Adrenal gland (tissue), 5 donors: ENCODE results near the gene RUFY2.

Experiments used
- POLR2A ChIP-seq, 2 donors: fragments of 450-650 bp; IDR thresholded peaks; one replicate each; pipeline ENCODE4 v1.6.1; 2017; ENCODE audit warnings: antibody characterized with exemption in 2 of 2, mild to moderate bottlenecking in 2 of 2, moderate library complexity in 1 of 2
- TF ChIP-seq, protein P1 (sequence below), 6 experiments: fragments of 450-650 bp in 4 of 6; fragments of 200-600 bp in 2 of 6; sonication (generic) in 1 of 6; IDR thresholded peaks; 1 replicate in 5 of 6; 2 replicates in 1 of 6; pipeline versions ENCODE4 v1.5.1 to v1.8.0; 2016 to 2021; ENCODE audit warnings: antibody characterized with exemption in 6 of 6, mild to moderate bottlenecking in 2 of 6, moderate library complexity in 1 of 6
- donor health status: DM: no; HTN: no; CAD: no.

DNA sequence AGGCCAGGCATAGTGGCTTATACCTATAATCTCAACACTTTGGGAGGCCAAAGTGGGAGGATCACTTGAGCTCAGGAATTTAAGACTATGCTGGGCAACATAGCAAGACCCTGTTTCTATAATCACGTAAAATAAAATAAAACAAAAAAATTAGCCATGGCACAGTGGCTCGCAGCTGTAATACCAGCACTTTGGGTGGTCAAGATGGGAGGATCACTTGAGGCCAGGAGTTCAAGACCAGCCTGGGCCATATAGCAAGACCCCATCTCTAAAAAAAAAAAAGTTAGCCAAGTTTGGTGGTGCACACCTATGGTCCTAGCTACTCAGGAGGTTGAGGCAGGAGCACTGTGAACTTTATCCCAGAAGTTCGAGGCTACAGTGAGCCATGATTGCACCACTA is 33.8 kb upstream of the RUFY2 start:
- TF ChIP-seq POLR2A (IDR thresholded peaks at IDR 0.05), result no peak
- TF ChIP-seq, protein P1, sequence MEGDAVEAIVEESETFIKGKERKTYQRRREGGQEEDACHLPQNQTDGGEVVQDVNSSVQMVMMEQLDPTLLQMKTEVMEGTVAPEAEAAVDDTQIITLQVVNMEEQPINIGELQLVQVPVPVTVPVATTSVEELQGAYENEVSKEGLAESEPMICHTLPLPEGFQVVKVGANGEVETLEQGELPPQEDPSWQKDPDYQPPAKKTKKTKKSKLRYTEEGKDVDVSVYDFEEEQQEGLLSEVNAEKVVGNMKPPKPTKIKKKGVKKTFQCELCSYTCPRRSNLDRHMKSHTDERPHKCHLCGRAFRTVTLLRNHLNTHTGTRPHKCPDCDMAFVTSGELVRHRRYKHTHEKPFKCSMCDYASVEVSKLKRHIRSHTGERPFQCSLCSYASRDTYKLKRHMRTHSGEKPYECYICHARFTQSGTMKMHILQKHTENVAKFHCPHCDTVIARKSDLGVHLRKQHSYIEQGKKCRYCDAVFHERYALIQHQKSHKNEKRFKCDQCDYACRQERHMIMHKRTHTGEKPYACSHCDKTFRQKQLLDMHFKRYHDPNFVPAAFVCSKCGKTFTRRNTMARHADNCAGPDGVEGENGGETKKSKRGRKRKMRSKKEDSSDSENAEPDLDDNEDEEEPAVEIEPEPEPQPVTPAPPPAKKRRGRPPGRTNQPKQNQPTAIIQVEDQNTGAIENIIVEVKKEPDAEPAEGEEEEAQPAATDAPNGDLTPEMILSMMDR (IDR thresholded peaks at IDR 0.05), result no peak
